SK-N-SH (cell line): ENCODE measurements around the gene ACE. TPM values are rescaled to one million over a fixed set of nuclear protein-coding genes. Genes with fewer than 3 reads are reported as not detected.

Source experiments
- CTCF ChIA-PET: fragments of 300-600, 350-600 bp; formaldehyde crosslinking; extraction: SDS; loops from one replicate; lab custom pipeline; 2021; lab: Yijun Ruan, JAX
- POLR2A ChIA-PET: fragments of 350-600 bp; sonication (Branson Sonifier 250); formaldehyde crosslinking; extraction: SDS; loops from one replicate; lab custom pipeline; 2020; ENCODE audit warnings: antibody characterized with exemption, inconsistent platforms; lab: Yijun Ruan, JAX
- DNase-seq: peaks from one replicate; pipeline ENCODE4 v3.0.0; 2012
- H2AFZ ChIP-seq: fragments of 200-600 bp; sonication (generic); 2 replicates; pipeline ENCODE4 v1.8.1; 2016; ENCODE audit warnings: antibody characterized with exemption, mild to moderate bottlenecking, low read depth
- H3F3A ChIP-seq: fragments of 200-600 bp; sonication (generic); replicated peaks from 2 replicates; pipeline ENCODE3; 2016; ENCODE audit warnings: antibody characterized with exemption, mild to moderate bottlenecking; ENCODE audit not compliant: insufficient read depth
- H3K27ac ChIP-seq, 2 experiments: fragments of 200-500 bp in 1 of 2; fragments of 200-600 bp in 1 of 2; sonication (Bioruptor generic) in 1 of 2; sonication (generic), shearing (Covaris generic) in 1 of 2; 2 replicates each; pipeline versions ENCODE4 v1.5.1 to v1.6.1; 2014 to 2016; ENCODE audit warnings: low read depth in 2 of 2, inconsistent platforms in 1 of 2, low read length in 1 of 2, mild to moderate bottlenecking in 1 of 2, mixed read lengths in 1 of 2
- H3K27me3 ChIP-seq: fragments of 200-600 bp; sonication (generic), shearing (Covaris generic); 2 replicates; pipeline ENCODE4 v1.6.1; 2016; ENCODE audit warnings: mixed run types; ENCODE audit not compliant: insufficient read depth
- H3K36me3 ChIP-seq, 2 experiments: fragments of 200-500 bp in 1 of 2; fragments of 200-600 bp in 1 of 2; sonication (Bioruptor generic) in 1 of 2; sonication (generic) in 1 of 2; replicated peaks in 1 of 2; 2 replicates each; pipeline versions ENCODE3 to v1.5.1; 2014 to 2016; ENCODE audit warnings: low read length in 1 of 2, mild to moderate bottlenecking in 1 of 2; ENCODE audit not compliant: insufficient read depth in 2 of 2, control insufficient read depth in 1 of 2
- H3K4me1 ChIP-seq, 2 experiments: fragments of 200-500 bp in 1 of 2; fragments of 200-600 bp in 1 of 2; sonication (Bioruptor generic) in 1 of 2; sonication (generic), shearing (Covaris generic) in 1 of 2; 2 replicates each; pipeline versions ENCODE4 v1.5.1 to v1.6.1; 2014 to 2016; ENCODE audit warnings: low read depth in 1 of 2, low read length in 1 of 2, mixed run types in 1 of 2; ENCODE audit not compliant: insufficient read depth in 2 of 2, control insufficient read depth in 1 of 2
- H3K4me2 ChIP-seq: fragments of 200-600 bp; sonication (generic), shearing (Covaris generic); 2 replicates; pipeline ENCODE4 v1.6.1; 2017; ENCODE audit warnings: mixed run types
- H3K4me3 ChIP-seq, 2 experiments: fragments of 200-500 bp in 1 of 2; fragments of 200-600 bp in 1 of 2; sonication (Bioruptor generic) in 1 of 2; sonication (generic), shearing (Covaris generic) in 1 of 2; 2 replicates each; pipeline versions ENCODE4 v1.5.1 to v1.8.1; 2014 to 2016; ENCODE audit warnings: low read depth in 2 of 2, inconsistent platforms in 1 of 2, low read length in 1 of 2, mild to moderate bottlenecking in 1 of 2, mixed read lengths in 1 of 2, moderate library complexity in 1 of 2
- H3K79me2 ChIP-seq: fragments of 200-600 bp; sonication (generic); 2 replicates; pipeline ENCODE4 v1.8.1; 2017; ENCODE audit warnings: mild to moderate bottlenecking; ENCODE audit not compliant: insufficient read depth
- H3K9ac ChIP-seq: fragments of 200-600 bp; sonication (generic); 2 replicates; pipeline ENCODE4 v1.6.1; 2017; ENCODE audit warnings: mixed run types
- H3K9me2 ChIP-seq: fragments of 200-600 bp; sonication (generic); 2 replicates; pipeline ENCODE4 v1.6.1; 2017; ENCODE audit warnings: mixed run types
- H3K9me3 ChIP-seq: fragments of 200-600 bp; sonication (generic); 2 replicates; pipeline ENCODE4 v1.6.1; 2017; ENCODE audit warnings: mixed run types, mild to moderate bottlenecking, moderate library complexity
- H4K20me1 ChIP-seq: fragments of 200-600 bp; sonication (generic); 2 replicates; pipeline ENCODE4 v1.6.1; 2017; ENCODE audit warnings: mild to moderate bottlenecking, mixed run types; ENCODE audit not compliant: insufficient read depth
- CHD2 ChIP-seq: fragments of 150-350 bp; IDR thresholded peaks from 2 replicates; pipeline ENCODE4 v1.6.1; 2018; ENCODE audit warnings: low read length; ENCODE audit not compliant: partially characterized antibody
- ELF1 ChIP-seq: IDR thresholded peaks from 2 replicates; pipeline ENCODE4 v1.4.0; 2012
- EP300 ChIP-seq, 2 experiments: IDR thresholded peaks; 2 replicates each; pipeline versions ENCODE4 v1.4.0 to v1.6.1; 2012; ENCODE audit warnings: borderline replicate concordance in 1 of 2, low read depth in 1 of 2, low read length in 1 of 2
- EZH2phosphoT487 ChIP-seq: fragments of 200-600 bp; sonication (generic); IDR thresholded peaks from 2 replicates; pipeline ENCODE4 v1.6.1; 2017; ENCODE audit warnings: low read depth, mixed run types, mild to moderate bottlenecking, antibody characterized with exemption, moderate library complexity, borderline replicate concordance
- FOSL2 ChIP-seq: IDR thresholded peaks from 2 replicates; pipeline ENCODE4 v1.4.0; 2012; ENCODE audit warnings: low read depth, mild to moderate bottlenecking, moderate library complexity, borderline replicate concordance
- FOXJ3 ChIP-seq: sonication (generic); formaldehyde crosslinking; IDR thresholded peaks from 2 replicates; pipeline ENCODE4 v1.5.1; 2020; ENCODE audit warnings: mild to moderate bottlenecking, missing genetic modification reagents
- FOXM1 ChIP-seq: IDR thresholded peaks from 2 replicates; pipeline ENCODE4 v1.4.0; 2012; ENCODE audit warnings: low read depth, mild to moderate bottlenecking
- GABPA ChIP-seq: IDR thresholded peaks from 2 replicates; pipeline ENCODE4 v1.4.0; 2012; ENCODE audit warnings: low read depth, mild to moderate bottlenecking
- GATA2 ChIP-seq: sonication (generic); formaldehyde crosslinking; IDR thresholded peaks from 2 replicates; pipeline ENCODE4 v1.5.0; 2020; ENCODE audit warnings: mild to moderate bottlenecking, missing genetic modification reagents
- JUND ChIP-seq: IDR thresholded peaks from 2 replicates; pipeline ENCODE4 v1.4.0; 2012
- MEF2A ChIP-seq: IDR thresholded peaks from 2 replicates; pipeline ENCODE4 v1.4.0; 2012; ENCODE audit warnings: low read depth, borderline replicate concordance
- MXI1 ChIP-seq: IDR thresholded peaks from 2 replicates; pipeline ENCODE4 v1.6.1; 2012; ENCODE audit warnings: mild to moderate bottlenecking, low read depth, low read length, improper control_type of control experiment
- NFIC ChIP-seq: IDR thresholded peaks from 2 replicates; pipeline ENCODE4 v1.4.0; 2012; ENCODE audit warnings: borderline replicate concordance
- NRF1 ChIP-seq: IDR thresholded peaks from 2 replicates; pipeline ENCODE4 v1.6.1; 2012; ENCODE audit warnings: low read depth, mild to moderate bottlenecking, low read length
- POLR2AphosphoS5 ChIP-seq: IDR thresholded peaks from 2 replicates; pipeline ENCODE4 v1.6.1; 2012; ENCODE audit warnings: low read depth, low read length
- RCOR1 ChIP-seq: fragments of 150-350 bp; IDR thresholded peaks from 2 replicates; pipeline ENCODE4 v1.6.1; 2017; ENCODE audit warnings: antibody characterized with exemption, low read length
- RFX5 ChIP-seq: IDR thresholded peaks from 2 replicates; pipeline ENCODE4 v1.6.1; 2012; ENCODE audit warnings: mild to moderate bottlenecking, improper control_type of control experiment, low read length
- RXRA ChIP-seq: IDR thresholded peaks from 2 replicates; pipeline ENCODE4 v1.4.0; 2012; ENCODE audit warnings: low read depth, mild to moderate bottlenecking, borderline replicate concordance
- SIN3A ChIP-seq: IDR thresholded peaks from 2 replicates; pipeline ENCODE4 v1.6.1; 2012; ENCODE audit warnings: low read depth, mild to moderate bottlenecking, low read length, moderate library complexity, borderline replicate concordance
- SMC3 ChIP-seq: IDR thresholded peaks from 2 replicates; pipeline ENCODE4 v1.6.1; 2012; ENCODE audit warnings: low read depth, low read length, improper control_type of control experiment
- TAF1 ChIP-seq: IDR thresholded peaks from 2 replicates; pipeline ENCODE4 v1.6.1; 2012; ENCODE audit warnings: low read depth, mild to moderate bottlenecking, low read length, moderate library complexity, borderline replicate concordance
- TCF12 ChIP-seq: IDR thresholded peaks from 2 replicates; pipeline ENCODE4 v1.4.0; 2012
- TEAD4 ChIP-seq: IDR thresholded peaks from 2 replicates; pipeline ENCODE4 v1.4.0; 2012; ENCODE audit warnings: mild to moderate bottlenecking, borderline replicate concordance; ENCODE audit not compliant: insufficient read depth
- YY1 ChIP-seq: IDR thresholded peaks from 2 replicates; pipeline ENCODE4 v1.4.0; 2012; ENCODE audit warnings: low read depth, mild to moderate bottlenecking
- WGBS: methylation state at CpG from one replicate; pipeline ENCODE4 v1.1.6; 2017; ENCODE audit warnings: low lambda C conversion rate; 5-methylcytosine and 5-hydroxymethylcytosine counted together
- polyA plus RNA-seq, 3 experiments: library from polyadenylated mRNA; depleted of rRNA; stranded (reverse); fragments of >200 nt; gene quantifications; 2 replicates each; pipeline ENCODE4 v1.2.3, GENCODE V29; 2012
- TF ChIP-seq, protein P1 (sequence below): IDR thresholded peaks from 2 replicates; pipeline ENCODE4 v1.4.0; 2012; ENCODE audit warnings: low read depth, borderline replicate concordance

ACE gene
- polyA plus RNA-seq, 1 of the 3 experiments (the other 2 are of a cell fraction) = 12.1 TPM

DNA sequence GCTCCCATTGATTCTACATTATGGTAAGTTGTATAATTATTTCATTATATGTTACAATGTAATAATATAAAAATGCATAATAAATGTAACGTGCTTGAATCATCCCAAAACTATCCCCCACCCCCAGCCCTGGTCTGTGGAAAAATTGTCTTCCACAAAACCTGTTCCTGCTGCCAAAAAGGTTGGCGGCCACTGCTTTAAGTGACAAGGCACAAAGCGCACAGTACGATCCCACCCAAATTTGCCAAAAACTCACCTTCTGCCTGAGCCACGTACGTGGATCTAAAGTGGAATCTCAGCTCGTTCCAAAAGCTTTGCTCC, 45.3 kb upstream of the ACE start:
- TF ChIP-seq NFIC = no peak
- no peak for TF ChIP-seq EP300 (IDR thresholded peaks at IDR 0.05; ENCODE audit: borderline replicate concordance in 1 of 2, low read depth in 1 of 2, low read length in 1 of 2)
- no peak for TF ChIP-seq SIN3A
- TF ChIP-seq NRF1 = no peak
- TF ChIP-seq RXRA = no peak
- no peak for TF ChIP-seq SMC3
- peak overlapping the region; percentile 34; the same call in 1 of the 2 replicates for H3K9ac ChIP-seq
- H3K9me3 ChIP-seq = no peaks in the 10 kb centered on the region
- ChIA-PET POLR2A (interaction anchor here (0.8 to 13.8 kb wide), 20 partner anchors 8 to 398 kb away, joined by 3 to 572 read pairs (median 4); partner anchors contain the start of genes ACE, CCDC47, CYB561 and DCAF7), CTCF (interaction anchor here (0.7 to 27.2 kb wide), 15 partner anchors 13 to 739 kb away, joined by 3 to 827 read pairs (median 6); partner anchors contain the start of genes ACE, CYB561, DCAF7 and KCNH6)
- H3K4me1 ChIP-seq = peaks cover 44 to 86% of the 10 kb centered on the region in 2 experiments
- 72% methylated on average over 7 of the region's 7 CpGs for WGBS
- H3K36me3 ChIP-seq = peaks cover 9 to 27% of the 10 kb centered on the region in 2 experiments
- no peak for DNase-seq
- no peak overlapping the region for H2AFZ ChIP-seq
- H3K79me2 ChIP-seq = peaks cover 8% of the 10 kb centered on the region; the same call in 1 of the 2 replicates
- H3K4me2 ChIP-seq = peak overlapping the region; percentile 69; the same call in 1 of the 2 replicates
- peak overlapping the region; percentile 97 for H3K27ac ChIP-seq
- H3F3A ChIP-seq = peaks cover 57% of the 10 kb centered on the region
- H3K4me3 ChIP-seq = no peak overlapping the region; a peak in 1 of 4 replicates
- peaks cover 2% of the 10 kb centered on the region; the same call in 1 of the 2 replicates for H4K20me1 ChIP-seq
- H3K27me3 ChIP-seq = no peaks in the 10 kb centered on the region
- H3K9me2 ChIP-seq = no peaks in the 10 kb centered on the region

DNA sequence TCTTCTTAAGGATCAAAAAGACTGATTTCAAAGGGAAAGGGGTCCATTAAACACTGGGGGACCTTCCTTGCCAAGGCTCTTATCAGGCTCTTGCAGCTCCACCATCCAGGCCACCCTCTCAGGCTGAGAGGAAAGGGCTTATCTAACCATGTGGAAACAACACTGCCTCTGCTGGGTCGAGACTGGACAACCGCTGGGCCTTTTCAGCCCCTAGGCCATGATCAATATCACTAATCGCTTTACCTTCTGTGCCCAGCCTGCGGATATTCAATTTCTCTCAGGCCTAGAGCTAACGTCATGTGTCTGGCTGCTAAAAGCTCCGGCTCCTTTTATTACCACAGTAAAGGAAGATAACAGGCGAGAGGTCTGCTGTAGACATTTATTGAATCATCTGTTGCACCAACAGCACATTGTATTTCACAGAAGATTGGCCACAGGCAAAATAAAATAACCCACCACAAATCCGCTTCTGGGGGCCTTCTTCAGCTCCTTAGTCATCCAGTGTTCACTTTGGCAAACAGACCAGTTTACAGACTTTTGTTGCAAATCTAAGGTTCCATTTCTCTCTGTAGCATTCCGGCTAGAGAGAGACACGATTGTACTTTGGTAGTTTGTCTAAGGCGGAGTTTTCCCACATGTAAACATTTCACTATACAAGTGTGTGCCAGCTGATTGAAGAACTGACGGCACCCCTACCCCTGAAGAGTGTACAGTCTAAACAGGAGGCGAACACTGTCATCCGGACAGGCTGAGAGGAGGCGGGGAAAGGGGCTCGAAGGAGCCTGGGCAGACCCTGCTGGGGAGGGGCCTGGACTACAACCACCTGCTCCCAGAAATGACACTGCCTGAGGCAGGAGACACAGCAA, 44.7 kb upstream of the ACE start:
- POLR2A ChIA-PET = interaction anchor here (0.7 to 13.8 kb wide), 22 partner anchors 9 to 397 kb away, joined by 3 to 572 read pairs (median 4); partner anchors contain the start of genes ACE, CCDC47, CYB561 and DCAF7
- Histone ChIP-seq H3K27ac (peak overlapping the region; percentile 97), H3K79me2 (peaks cover 8% of the 10 kb centered on the region; the same call in 1 of the 2 replicates), H3K9ac (peak overlapping the region; percentile 34; the same call in 1 of the 2 replicates), H3K36me3 (peaks cover 4 to 21% of the 10 kb centered on the region in 2 experiments), H3K4me1 (peaks cover 44 to 86% of the 10 kb centered on the region in 2 experiments), H4K20me1 (peaks cover 2% of the 10 kb centered on the region; the same call in 1 of the 2 replicates), H3K9me3 (no peaks in the 10 kb centered on the region), H3K27me3 (no peaks in the 10 kb centered on the region), H3K9me2 (no peaks in the 10 kb centered on the region), H2AFZ (no peak overlapping the region), H3F3A (peaks cover 57% of the 10 kb centered on the region), H3K4me3 (no peak overlapping the region; a peak in 1 of 4 replicates), H3K4me2 (peak overlapping the region; percentile 69; the same call in 1 of the 2 replicates)
- peak; percentile 92 for DNase-seq
- 49% methylated on average over 16 of the region's 16 CpGs for WGBS
- CTCF ChIA-PET = interaction anchor here (0.7 to 27.2 kb wide), 16 partner anchors 13 to 740 kb away, joined by 3 to 827 read pairs (median 6); partner anchors contain the start of genes ACE, CYB561, DCAF7 and KCNH6
- no peak for TF ChIP-seq EZH2phosphoT487
- peak; percentile 91 for TF ChIP-seq CHD2
- peak; percentile 72; the same call in 1 of the 2 replicates for TF ChIP-seq TEAD4
- TF ChIP-seq FOSL2 = no peak
- TF ChIP-seq NRF1 = no peak
- TF ChIP-seq FOXJ3 (CRISPR knock-in tag) = peak; percentile 99
- TF ChIP-seq TCF12 = peak; percentile 81
- TF ChIP-seq SMC3 = no peak
- TF ChIP-seq, protein P1, sequence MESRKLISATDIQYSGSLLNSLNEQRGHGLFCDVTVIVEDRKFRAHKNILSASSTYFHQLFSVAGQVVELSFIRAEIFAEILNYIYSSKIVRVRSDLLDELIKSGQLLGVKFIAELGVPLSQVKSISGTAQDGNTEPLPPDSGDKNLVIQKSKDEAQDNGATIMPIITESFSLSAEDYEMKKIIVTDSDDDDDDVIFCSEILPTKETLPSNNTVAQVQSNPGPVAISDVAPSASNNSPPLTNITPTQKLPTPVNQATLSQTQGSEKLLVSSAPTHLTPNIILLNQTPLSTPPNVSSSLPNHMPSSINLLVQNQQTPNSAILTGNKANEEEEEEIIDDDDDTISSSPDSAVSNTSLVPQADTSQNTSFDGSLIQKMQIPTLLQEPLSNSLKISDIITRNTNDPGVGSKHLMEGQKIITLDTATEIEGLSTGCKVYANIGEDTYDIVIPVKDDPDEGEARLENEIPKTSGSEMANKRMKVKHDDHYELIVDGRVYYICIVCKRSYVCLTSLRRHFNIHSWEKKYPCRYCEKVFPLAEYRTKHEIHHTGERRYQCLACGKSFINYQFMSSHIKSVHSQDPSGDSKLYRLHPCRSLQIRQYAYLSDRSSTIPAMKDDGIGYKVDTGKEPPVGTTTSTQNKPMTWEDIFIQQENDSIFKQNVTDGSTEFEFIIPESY = 0 out of 2 replicates have a peak, but pooled peaks have one; percentile 21
- peak; percentile 97 for TF ChIP-seq RCOR1
- no peak for TF ChIP-seq FOXM1
- peak; percentile 75 for TF ChIP-seq POLR2AphosphoS5
- peak; percentile 44; the same call in 1 of the 2 replicates for TF ChIP-seq TAF1
- no peak for TF ChIP-seq MEF2A
- TF ChIP-seq RFX5 = no peak
- no peak for TF ChIP-seq GABPA
- TF ChIP-seq GATA2 (CRISPR knock-in tag) = peak; percentile 100
- TF ChIP-seq YY1 = no peak
- TF ChIP-seq JUND = peak; percentile 43
- 0 out of 2 replicates have a peak, but pooled peaks have one; percentile 31 for TF ChIP-seq SIN3A
- TF ChIP-seq ELF1 = no peak
- peak; percentile 41 to 100; a peak in 3 of 4 replicates for TF ChIP-seq EP300 (IDR thresholded peaks at IDR 0.05; ENCODE audit: borderline replicate concordance in 1 of 2, low read depth in 1 of 2, low read length in 1 of 2)
- peak; percentile 88 for TF ChIP-seq MXI1
